HG03575 (cell line): ENCODE results near the gene IDH3G.
"Not testable (repeated sequence)": the region's sequence is repeated elsewhere in the genome, so short reads cannot be mapped to it uniquely, and the experiment has no call there.

ENCODE experiments used
- ATAC-seq: cut with Tn5 transposase; IDR thresholded peaks from one replicate; pipeline ENCODE4 v1.9.1; 2021; ENCODE audit not compliant: unreplicated experiment, insufficient number of reproducible peaks, low FRiP score; ENCODE audit errors: extremely low read depth

IDH3G gene

DNA sequence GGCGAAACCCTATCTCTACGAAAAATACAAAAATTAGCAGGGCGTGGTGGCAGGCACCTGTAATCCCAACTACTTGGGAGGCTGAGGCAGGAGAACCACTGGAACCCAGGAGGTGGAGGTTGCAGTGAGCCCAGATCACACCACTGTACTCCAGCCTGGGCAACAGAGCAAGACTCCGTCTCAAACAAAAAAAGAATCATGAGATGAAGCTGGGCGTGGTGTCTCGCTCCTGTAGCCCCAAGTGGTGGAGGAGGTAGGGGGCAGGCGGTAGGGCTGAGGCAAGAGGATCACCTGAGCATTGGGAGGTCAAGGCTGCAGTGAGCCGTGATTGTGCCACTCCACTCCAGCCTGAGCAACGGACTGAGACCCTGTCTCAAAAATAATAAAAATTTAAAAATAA, 23.9 kb upstream of the IDH3G start:
- not testable (repeated sequence) for ATAC-seq

DNA sequence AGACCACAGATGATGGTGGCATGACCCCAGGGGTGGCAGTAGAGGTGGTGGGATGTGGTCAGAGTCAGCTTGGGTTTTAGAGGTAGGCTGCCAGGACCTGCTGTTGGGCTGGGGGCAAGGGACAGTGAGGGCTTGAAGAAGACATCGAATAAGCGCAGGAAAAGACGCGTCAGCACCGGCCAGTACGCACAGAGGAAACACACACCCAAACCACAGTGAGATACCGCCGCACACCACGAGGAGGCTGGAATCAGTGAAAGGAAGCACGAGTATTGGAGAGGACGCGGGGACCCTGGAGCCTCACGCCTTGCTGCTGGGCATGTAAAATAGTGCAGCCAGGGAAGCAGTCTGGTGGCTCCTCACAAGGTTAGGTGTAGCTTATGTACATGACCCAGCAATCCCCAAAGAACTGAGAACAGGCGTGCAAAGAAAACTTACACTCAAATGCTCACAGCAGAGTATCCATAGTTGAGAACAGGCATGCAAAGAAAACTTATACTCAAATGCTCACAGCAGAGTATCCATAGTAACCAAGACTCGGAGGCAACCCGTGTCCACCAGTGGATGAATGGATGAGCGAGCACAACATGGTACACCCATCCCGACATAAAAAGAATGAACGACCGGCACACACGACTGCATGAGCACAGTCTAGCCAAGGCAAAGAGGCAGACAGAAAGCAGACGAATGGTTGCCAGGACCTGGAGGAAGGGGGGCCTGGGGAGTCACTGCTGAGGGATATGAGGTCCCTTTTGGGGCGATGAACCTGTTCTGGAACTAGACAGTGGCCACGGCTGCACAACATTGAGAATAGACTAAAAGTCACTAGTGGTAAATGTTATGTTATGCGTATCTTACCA, 22.9 kb upstream of the IDH3G start:
- ATAC-seq: no peak

DNA sequence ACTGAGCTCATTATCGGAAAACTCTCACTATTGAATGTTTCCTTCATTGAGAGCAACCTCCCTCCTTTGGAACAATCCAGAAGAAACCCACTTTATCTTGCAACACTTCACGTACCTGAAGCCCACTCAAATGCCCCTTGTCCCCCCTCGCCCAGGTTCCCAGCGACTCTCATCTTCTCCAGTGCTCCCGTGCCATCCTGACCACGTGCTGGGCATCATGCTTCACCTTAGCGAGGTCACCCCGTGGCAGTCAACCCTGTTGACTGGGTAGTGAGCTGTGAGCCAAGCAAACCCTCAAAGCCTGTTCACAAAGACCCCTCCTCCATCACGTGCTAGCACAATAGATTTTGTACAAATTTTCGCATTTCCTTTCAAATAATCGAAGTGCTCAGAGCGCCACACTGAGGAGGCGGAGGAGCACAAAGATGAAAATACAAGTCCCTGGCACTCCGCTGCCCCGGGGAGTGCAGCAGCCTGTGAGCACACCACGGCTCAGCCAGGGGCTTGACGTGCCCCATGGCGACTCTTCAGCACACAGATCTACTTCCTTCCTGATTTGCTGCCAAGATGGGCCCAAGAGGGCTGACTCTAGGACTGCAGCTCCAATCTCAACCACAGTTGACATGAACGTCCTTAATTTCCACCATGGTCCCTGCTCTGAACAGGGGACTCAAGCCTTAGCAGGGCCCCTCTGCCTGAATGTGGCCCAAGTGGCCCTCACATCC, 20.6 kb upstream of the IDH3G start:
- ATAC-seq: no peak

DNA sequence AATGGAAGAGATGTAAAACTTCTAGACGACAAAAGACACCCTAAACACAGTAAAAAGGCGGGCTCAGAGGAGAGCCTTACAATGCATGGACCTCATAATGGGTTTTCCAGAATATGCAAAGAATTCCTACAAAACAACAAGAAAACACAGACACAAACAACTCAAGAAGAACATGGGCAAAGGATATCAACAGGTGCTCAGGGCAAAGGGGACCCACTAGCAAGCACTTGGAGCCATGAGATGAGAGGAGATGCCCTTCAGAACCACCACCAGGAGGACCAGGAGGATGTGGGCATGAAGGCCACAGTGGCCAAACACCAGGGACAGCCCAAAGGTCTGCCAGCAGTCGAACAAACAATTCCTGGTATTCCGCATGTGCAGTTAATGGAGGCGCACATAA, 19.0 kb upstream of the IDH3G start:
- no peak for ATAC-seq

DNA sequence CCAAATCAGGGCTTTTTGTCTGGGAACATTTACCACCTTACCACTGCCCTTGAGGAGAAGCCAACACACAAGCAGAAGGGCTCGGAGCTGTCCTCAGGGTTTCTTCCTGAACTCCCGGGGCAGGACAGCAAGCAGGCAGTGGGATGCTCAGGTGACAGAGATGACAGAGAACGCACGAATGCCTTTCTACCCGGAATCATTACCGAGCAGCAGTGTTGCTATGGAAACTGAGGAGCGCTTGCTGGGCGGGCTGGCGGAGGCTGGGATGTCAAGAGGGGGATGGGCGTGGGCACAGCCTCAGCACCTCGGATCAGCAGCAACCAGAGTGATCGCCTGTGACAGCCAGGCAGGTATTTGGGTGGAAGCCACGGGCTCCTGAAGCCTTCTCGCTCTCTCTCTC, 18.0 kb upstream of the IDH3G start:
- no peak for ATAC-seq

DNA sequence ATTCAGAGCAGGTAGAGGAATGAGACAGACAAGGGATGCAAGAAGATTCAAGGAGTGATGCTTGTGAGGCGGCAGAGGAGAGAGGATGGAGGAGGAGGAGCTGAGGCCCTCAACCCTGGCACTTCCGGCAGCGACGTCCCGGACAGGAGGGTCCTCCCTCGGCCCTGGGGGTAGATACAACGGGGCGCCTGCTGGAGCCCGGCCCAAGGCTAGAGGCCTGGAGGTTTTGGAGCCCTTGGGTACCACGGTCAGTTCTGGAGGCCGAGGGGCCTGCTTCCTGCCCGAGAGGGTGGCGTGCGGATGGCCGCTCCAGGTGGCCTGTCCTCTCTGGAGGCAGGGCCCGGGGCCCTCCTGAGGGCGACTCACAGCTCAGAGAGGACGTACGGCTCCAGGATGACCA, 13.8 kb upstream of the IDH3G start:
- ATAC-seq: no peak

DNA sequence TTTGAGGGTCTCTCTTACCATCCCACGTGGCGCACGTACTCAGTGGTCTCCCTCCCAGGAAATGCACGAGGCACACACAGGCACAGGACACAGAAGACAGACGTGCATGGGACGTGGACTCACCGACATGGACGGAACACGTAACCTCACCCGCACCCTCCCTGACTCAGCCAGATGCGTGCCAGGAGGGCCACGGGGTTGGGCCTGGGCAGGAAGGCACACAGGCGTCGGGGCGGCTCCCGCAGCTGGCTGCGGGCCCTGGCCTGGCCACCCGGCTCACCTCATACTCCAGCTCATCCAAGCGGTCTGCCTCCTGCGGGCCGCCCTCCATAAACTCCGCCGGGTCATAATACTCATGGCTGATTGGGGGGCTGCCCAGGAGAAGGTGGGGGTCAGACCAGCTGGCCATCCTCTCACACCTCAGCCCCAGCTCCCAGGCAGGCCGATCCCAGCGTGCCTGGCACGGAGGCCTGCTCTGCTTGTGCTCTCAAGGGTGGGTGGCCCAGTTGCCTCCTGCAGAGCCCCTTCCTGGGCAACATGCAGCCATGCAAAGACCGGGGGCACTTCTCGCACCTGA, 12.9 kb upstream of the IDH3G start:
- no peak for ATAC-seq

DNA sequence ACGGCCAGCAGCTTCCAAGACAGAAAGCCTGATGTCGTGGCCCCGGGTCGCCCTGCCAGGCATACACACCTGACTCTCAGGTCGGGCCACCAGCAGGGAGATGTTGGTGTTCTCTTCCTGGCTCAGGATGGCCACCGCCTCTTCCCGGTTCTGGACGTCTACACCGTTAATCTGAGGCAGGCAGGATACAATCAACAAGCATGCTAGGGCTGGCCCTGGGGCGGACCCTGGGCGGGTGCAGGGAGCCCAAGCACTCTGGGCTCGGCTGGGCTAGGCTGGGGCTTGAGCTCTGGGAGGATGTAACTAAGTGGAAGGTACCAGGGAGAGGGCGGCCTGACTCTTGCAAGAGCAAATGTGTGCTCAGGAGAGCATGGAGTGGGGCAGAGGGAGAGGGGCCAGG, 11.3 kb upstream of the IDH3G start:
- no peak for ATAC-seq

DNA sequence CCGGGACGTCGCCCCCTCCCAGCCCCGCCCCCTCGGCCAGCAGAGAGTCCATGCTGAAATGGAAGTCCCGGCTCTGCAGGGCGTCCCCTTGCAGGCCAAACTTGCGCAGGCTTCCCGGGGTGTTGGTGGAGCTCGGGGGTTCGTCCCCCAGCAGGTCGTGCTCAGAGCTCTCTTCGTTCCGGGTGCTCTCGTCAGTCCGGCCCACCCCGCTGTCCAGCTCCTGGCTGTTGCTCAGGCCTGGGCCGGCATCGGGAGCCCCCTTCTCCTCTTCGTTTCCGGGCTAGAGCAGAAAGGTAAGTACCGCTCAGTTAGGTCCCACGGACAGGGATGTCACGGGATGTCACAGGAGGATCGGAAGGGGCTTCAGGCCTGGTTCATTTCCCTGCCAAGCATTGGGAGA, 10.4 kb upstream of the IDH3G start:
- ATAC-seq: no peak

DNA sequence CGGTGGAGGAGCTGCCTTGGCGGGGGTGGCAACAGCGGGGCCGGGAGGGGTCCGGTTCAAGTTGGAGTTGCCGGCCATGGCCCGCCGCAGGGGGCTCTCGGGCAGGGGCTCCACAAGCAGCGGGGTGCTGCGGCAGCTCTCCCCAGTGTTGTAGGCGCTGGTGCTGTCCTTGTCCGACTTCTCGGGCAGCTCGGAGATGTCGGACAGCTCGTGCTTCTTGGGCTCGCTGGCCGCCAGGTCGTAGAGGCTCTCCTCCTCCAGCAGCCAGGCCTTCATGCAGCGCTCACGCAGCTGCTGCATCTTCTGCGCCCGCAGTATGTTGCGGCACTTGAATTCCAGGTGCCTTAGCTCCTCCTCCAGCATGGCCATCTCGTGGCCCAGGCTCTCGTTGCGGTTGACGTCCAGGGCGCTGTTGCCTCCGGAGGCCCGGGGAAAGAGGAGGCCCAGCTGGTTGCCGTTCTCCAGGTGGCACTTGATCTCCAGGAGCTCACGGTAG, 10.0 kb upstream of the IDH3G start:
- ATAC-seq: no peak

DNA sequence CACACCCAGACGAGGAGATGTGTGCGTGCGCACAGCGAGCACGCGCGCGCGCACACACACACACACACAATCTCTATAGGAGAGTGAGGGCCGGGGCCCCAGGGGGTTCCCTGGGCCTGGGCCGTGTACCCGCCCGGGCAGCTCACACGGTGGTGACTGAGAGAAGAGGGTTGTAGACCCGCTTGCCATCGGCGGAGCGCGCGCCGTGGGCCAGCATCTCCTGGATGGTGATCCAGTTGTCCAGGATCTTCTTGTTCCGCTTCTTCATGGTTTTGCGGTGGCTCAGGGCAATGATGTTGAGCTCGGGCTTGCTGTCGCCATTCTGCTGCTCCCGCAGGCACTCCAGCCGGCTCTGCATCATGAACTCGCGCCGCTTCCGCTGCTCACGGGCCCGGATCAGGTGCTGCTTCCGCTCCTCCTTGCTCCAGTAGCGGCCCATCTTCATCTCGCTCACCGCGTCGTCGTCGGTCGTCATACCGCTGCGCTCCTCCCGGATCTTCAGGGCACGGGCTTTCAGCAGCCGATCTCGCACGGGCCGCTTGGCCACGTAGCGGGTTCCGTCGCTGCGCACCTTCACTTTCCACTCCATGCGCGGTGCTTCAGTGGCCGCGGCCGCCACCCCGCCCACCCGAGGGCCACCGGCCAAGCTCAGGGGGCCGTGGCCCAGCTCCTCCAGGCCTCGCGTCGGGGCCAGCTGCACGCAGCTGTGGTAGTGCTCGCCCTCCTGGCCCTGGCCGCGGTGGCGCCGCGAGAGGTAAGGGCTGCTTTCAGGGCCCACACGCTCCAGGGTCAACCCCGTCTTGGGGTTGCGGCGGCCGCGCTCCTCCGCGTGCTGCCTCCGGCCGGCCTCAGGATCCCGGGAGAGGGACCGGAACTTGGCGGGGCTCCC, 9.3 kb upstream of the IDH3G start:
- ATAC-seq: no peak

DNA sequence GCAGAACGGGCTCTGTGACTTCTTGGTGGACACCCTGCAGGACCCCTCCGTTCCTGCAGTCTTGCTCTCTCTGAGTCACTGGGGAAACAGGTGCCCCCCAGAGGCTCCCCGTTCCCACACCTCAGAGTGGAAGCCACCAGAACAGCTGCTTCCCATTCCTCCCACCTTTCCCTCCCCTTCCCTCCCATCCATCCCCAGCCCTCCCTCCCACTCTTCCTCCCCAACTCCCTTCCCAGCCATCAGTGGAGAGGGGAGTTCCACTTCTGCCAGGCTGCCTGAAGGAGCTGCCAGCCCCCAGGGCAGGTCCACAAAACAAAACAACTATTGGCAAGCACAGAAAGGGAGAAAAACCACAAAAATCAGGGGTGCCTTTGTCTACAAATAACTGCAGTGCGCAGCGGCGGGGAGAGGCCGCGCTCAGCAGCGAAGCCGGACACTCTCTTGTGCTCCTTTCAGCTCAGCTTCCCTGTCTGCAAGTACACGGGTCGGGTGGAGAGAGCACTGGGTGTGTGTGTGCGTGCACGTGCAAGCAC, 8.4 kb upstream of the IDH3G start:
- ATAC-seq: no peak

DNA sequence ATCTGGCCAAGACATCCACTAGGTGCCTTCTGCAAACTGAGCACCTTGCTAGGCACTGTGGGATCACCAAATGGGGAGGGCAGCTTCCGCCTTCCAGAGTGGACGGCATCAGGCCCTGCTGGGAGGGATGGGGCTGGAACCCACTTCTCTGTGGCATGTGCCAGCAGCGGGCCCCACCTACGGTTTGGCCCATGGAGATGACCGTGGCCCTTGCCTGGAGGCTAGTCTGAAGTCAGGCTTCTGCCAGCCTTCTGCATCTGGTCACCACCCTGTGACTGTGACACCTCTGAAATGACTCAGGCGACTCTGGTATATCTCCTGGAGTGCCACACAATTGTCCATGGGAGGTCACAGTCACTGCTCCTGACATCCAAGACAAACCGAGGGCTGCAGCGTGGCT, 7.5 kb upstream of the IDH3G start:
- no peak for ATAC-seq

DNA sequence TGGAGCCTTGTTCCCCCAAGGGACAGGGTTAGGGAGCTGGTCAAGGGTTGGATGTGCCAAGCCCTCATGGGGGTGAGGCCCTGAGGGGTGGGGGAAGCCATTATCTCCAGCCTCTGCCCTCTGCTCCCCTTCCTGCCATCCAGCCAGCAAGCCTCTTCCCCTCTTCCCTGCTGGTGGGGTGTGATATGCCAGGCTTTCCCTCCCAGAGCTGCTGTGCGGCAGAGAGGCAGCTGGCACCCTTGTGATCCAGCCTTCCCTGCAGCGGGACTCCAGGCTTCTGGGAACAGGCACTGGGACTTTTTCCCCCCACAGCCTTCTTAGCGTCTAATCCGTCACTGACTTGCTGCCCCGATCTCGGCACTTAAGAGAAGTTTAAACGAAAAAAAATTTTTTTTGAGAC, 6.6 kb upstream of the IDH3G start:
- ATAC-seq: no peak

DNA sequence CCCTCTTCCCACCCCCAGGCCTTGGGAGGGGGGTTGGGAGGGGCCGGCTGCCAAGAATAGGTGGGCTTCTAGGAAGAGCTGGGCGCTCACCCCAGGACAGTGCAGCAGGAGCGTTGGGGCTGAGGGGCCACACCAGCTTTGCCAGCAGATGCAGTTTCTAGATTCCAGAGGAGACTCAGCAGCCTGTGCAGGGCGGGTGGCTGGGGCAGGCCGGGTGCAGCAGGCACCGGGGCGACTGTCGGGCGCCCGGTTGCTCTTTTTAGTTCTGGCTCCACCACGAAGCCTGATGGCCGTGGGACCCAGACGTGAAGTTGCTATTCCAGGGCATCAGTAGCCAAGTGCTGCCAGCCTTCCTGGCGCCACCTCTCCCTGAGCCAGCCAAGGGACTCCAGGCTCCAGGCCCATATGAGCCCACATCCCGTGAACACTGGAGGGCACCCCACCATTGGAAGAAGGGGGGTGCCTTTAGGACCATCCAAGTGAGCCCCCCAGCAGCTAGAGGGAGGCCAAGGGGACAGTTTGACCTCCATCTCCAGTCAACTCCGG, 6.1 kb upstream of the IDH3G start:
- no peak for ATAC-seq

DNA sequence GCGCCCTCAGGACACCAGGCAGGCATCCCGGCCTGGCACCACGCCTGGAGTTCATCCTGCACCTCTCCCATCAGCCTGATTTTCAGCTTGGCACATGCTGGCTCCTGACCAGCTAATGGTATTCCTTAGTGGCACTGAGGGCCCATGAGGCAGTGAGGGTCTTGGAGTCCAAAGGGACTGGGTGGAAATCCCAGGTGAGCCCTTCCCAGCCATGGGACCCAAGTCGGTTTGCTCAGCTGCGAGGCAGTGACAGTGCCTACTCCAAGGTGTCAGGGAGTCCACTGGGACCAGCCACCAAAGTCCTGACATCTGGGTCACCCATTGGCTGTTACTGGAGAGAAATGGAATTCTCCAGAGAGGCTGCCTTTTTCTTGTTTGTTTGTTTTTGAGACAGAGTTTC, 5.2 kb upstream of the IDH3G start:
- no peak for ATAC-seq

DNA sequence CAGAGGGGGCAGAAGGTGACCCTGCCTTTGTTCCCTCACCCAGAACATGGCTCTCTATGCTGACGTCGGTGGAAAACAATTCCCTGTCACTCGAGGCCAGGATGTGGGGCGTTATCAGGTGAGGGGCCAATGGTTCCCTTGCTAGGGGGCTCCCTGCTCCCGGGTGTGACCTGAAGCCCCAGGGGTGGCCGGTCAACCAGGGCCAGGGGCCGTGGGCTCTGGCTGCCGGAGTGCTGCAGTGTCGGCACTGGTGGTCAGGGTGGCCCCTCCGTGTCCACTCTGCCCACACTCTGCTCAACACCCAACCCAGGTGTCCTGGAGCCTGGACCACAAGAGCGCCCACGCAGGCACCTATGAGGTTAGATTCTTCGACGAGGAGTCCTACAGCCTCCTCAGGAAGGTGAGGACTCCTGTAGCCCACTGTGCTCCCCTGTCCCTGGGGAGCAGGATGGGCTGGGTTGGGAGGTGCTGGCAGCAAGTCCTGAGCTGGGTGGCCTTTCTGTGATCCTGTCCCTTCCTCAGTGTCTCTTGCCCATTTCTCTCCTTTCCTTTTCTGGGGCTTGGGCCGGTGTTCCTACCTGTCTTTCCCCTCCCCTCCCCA, 3.3 kb upstream of the IDH3G start:
- no peak for ATAC-seq
